SK-N-SH (cell line): ENCODE results near the gene PCDHGB1. TPM values are rescaled to one million over a fixed set of nuclear protein-coding genes. Genes with fewer than 3 reads are reported as not detected.

Experiments
- CTCF ChIA-PET: fragments of 300-600, 350-600 bp; formaldehyde crosslinking; extraction: SDS; loops from one replicate; lab custom pipeline; 2021; lab: Yijun Ruan, JAX
- POLR2A ChIA-PET: fragments of 350-600 bp; sonication (Branson Sonifier 250); formaldehyde crosslinking; extraction: SDS; loops from one replicate; lab custom pipeline; 2020; ENCODE audit warnings: antibody characterized with exemption, inconsistent platforms; lab: Yijun Ruan, JAX
- DNase-seq: peaks from one replicate; pipeline ENCODE4 v3.0.0; 2012
- H2AFZ ChIP-seq: fragments of 200-600 bp; sonication (generic); 2 replicates; pipeline ENCODE4 v1.8.1; 2016; ENCODE audit warnings: antibody characterized with exemption, mild to moderate bottlenecking, low read depth
- H3F3A ChIP-seq: fragments of 200-600 bp; sonication (generic); replicated peaks from 2 replicates; pipeline ENCODE3; 2016; ENCODE audit warnings: antibody characterized with exemption, mild to moderate bottlenecking; ENCODE audit not compliant: insufficient read depth
- H3K27ac ChIP-seq, 2 experiments: fragments of 200-500 bp in 1 of 2; fragments of 200-600 bp in 1 of 2; sonication (Bioruptor generic) in 1 of 2; sonication (generic), shearing (Covaris generic) in 1 of 2; 2 replicates each; pipeline versions ENCODE4 v1.5.1 to v1.6.1; 2014 to 2016; ENCODE audit warnings: low read depth in 2 of 2, inconsistent platforms in 1 of 2, low read length in 1 of 2, mild to moderate bottlenecking in 1 of 2, mixed read lengths in 1 of 2
- H3K27me3 ChIP-seq: fragments of 200-600 bp; sonication (generic), shearing (Covaris generic); 2 replicates; pipeline ENCODE4 v1.6.1; 2016; ENCODE audit warnings: mixed run types; ENCODE audit not compliant: insufficient read depth
- H3K36me3 ChIP-seq, 2 experiments: fragments of 200-500 bp in 1 of 2; fragments of 200-600 bp in 1 of 2; sonication (Bioruptor generic) in 1 of 2; sonication (generic) in 1 of 2; replicated peaks in 1 of 2; 2 replicates each; pipeline versions ENCODE3 to v1.5.1; 2014 to 2016; ENCODE audit warnings: low read length in 1 of 2, mild to moderate bottlenecking in 1 of 2; ENCODE audit not compliant: insufficient read depth in 2 of 2, control insufficient read depth in 1 of 2
- H3K4me1 ChIP-seq, 2 experiments: fragments of 200-500 bp in 1 of 2; fragments of 200-600 bp in 1 of 2; sonication (Bioruptor generic) in 1 of 2; sonication (generic), shearing (Covaris generic) in 1 of 2; 2 replicates each; pipeline versions ENCODE4 v1.5.1 to v1.6.1; 2014 to 2016; ENCODE audit warnings: low read depth in 1 of 2, low read length in 1 of 2, mixed run types in 1 of 2; ENCODE audit not compliant: insufficient read depth in 2 of 2, control insufficient read depth in 1 of 2
- H3K4me2 ChIP-seq: fragments of 200-600 bp; sonication (generic), shearing (Covaris generic); 2 replicates; pipeline ENCODE4 v1.6.1; 2017; ENCODE audit warnings: mixed run types
- H3K4me3 ChIP-seq, 2 experiments: fragments of 200-500 bp in 1 of 2; fragments of 200-600 bp in 1 of 2; sonication (Bioruptor generic) in 1 of 2; sonication (generic), shearing (Covaris generic) in 1 of 2; 2 replicates each; pipeline versions ENCODE4 v1.5.1 to v1.8.1; 2014 to 2016; ENCODE audit warnings: low read depth in 2 of 2, inconsistent platforms in 1 of 2, low read length in 1 of 2, mild to moderate bottlenecking in 1 of 2, mixed read lengths in 1 of 2, moderate library complexity in 1 of 2
- H3K79me2 ChIP-seq: fragments of 200-600 bp; sonication (generic); 2 replicates; pipeline ENCODE4 v1.8.1; 2017; ENCODE audit warnings: mild to moderate bottlenecking; ENCODE audit not compliant: insufficient read depth
- H3K9ac ChIP-seq: fragments of 200-600 bp; sonication (generic); 2 replicates; pipeline ENCODE4 v1.6.1; 2017; ENCODE audit warnings: mixed run types
- H3K9me2 ChIP-seq: fragments of 200-600 bp; sonication (generic); 2 replicates; pipeline ENCODE4 v1.6.1; 2017; ENCODE audit warnings: mixed run types
- H3K9me3 ChIP-seq: fragments of 200-600 bp; sonication (generic); 2 replicates; pipeline ENCODE4 v1.6.1; 2017; ENCODE audit warnings: mixed run types, mild to moderate bottlenecking, moderate library complexity
- H4K20me1 ChIP-seq: fragments of 200-600 bp; sonication (generic); 2 replicates; pipeline ENCODE4 v1.6.1; 2017; ENCODE audit warnings: mild to moderate bottlenecking, mixed run types; ENCODE audit not compliant: insufficient read depth
- CTCF ChIP-seq: fragments of 200-600 bp; sonication (generic); IDR thresholded peaks from 2 replicates; pipeline ENCODE4 v1.6.1; 2017; ENCODE audit warnings: antibody characterized with exemption, mild to moderate bottlenecking, moderate library complexity
- EP300 ChIP-seq, 2 experiments: IDR thresholded peaks; 2 replicates each; pipeline versions ENCODE4 v1.4.0 to v1.6.1; 2012; ENCODE audit warnings: borderline replicate concordance in 1 of 2, low read depth in 1 of 2, low read length in 1 of 2
- FOXM1 ChIP-seq: IDR thresholded peaks from 2 replicates; pipeline ENCODE4 v1.4.0; 2012; ENCODE audit warnings: low read depth, mild to moderate bottlenecking
- IRF3 ChIP-seq: fragments of 150-350 bp; IDR thresholded peaks from 2 replicates; pipeline ENCODE4 v1.6.1; 2016; ENCODE audit warnings: mild to moderate bottlenecking, low read depth, low read length
- JUND ChIP-seq: IDR thresholded peaks from 2 replicates; pipeline ENCODE4 v1.4.0; 2012
- NFIC ChIP-seq: IDR thresholded peaks from 2 replicates; pipeline ENCODE4 v1.4.0; 2012; ENCODE audit warnings: borderline replicate concordance
- NRF1 ChIP-seq: IDR thresholded peaks from 2 replicates; pipeline ENCODE4 v1.6.1; 2012; ENCODE audit warnings: low read depth, mild to moderate bottlenecking, low read length
- PBX3 ChIP-seq: IDR thresholded peaks from 2 replicates; pipeline ENCODE4; 2012
- RAD21 ChIP-seq: IDR thresholded peaks from 2 replicates; pipeline ENCODE4 v1.6.1; 2012; ENCODE audit warnings: mild to moderate bottlenecking, low read length
- WGBS: methylation state at CpG from one replicate; pipeline ENCODE4 v1.1.6; 2017; ENCODE audit warnings: low lambda C conversion rate; 5-methylcytosine and 5-hydroxymethylcytosine counted together
- polyA plus RNA-seq, 3 experiments: library from polyadenylated mRNA; depleted of rRNA; stranded (reverse); fragments of >200 nt; gene quantifications; 2 replicates each; pipeline ENCODE4 v1.2.3, GENCODE V29; 2012
- TF ChIP-seq, protein P1 (sequence below): IDR thresholded peaks from 2 replicates; pipeline ENCODE4 v1.4.0; 2012; ENCODE audit warnings: low read depth, borderline replicate concordance
- TF ChIP-seq, protein P2 (sequence below): fragments of 150-350 bp; IDR thresholded peaks from 2 replicates; pipeline ENCODE4 v1.6.1; 2017; ENCODE audit warnings: antibody characterized with exemption, low read length, low read depth, borderline replicate concordance

The PCDHGB1 gene
- 0.63 and 0.77 TPM in 2 replicates for polyA plus RNA-seq (2012; rRNA removed)
- polyA plus RNA-seq (2012; cell fraction: cytosol; rRNA removed): 0.42 and 0.54 TPM in 2 replicates
- polyA plus RNA-seq (2012; cell fraction: nucleus; rRNA removed): 0.61 and 0.93 TPM in 2 replicates

GRCh38 chr5:141349917-141350619 is at the start of gene PCDHGB1:
Gene PCDHGB1, plus strand, starts transcription at chr5:141350099. Its CDS starts 162 bp downstream, at chr5:141350261.
- CTCF ChIA-PET: interaction anchor here (0.5 to 2.7 kb wide), 9 partner anchors 14 to 217 kb away, joined by 3 to 13 read pairs (median 3); partner anchors contain the start of genes PCDHB9 and PCDHGB7
- no peaks in the 10 kb centered on the region for H3K36me3 ChIP-seq
- no peak within 1 kb of the TSS for H3K27ac ChIP-seq
- peak within 1 kb of the TSS in 1 of 2 experiments; percentile 6; a peak in 1 of 4 replicates for H3K4me3 ChIP-seq
- H3K79me2 ChIP-seq: no peaks in the 10 kb centered on the region
- no peak within 1 kb of the TSS for H3K9ac ChIP-seq
- DNase-seq: peak; percentile 63
- no peak within 1 kb of the TSS for H3K4me2 ChIP-seq
- POLR2A ChIA-PET: no interaction called here
- H3K27me3 ChIP-seq: no peaks in the 10 kb centered on the region
- WGBS: 60% methylated on average over 29 of the region's 29 CpGs
- 0 out of 2 replicates have a peak within 1 kb of the TSS, but pooled peaks have one; percentile 32 for H2AFZ ChIP-seq
- H4K20me1 ChIP-seq: no peaks in the 10 kb centered on the region
- no peaks in the 10 kb centered on the region; the same call in 1 of the 2 replicates for H3K9me3 ChIP-seq
- peak; percentile 44 for TF ChIP-seq RAD21
- no peak for TF ChIP-seq JUND
- TF ChIP-seq IRF3: no peak
- TF ChIP-seq CTCF: peak; percentile 39
- TF ChIP-seq, all 33 proteins: peak for 2
- Histone ChIP-seq H3F3A (no peaks in the 10 kb centered on the region), H3K9me2 (no peaks in the 10 kb centered on the region), H3K4me1 (no peaks in the 10 kb centered on the region)

DNA sequence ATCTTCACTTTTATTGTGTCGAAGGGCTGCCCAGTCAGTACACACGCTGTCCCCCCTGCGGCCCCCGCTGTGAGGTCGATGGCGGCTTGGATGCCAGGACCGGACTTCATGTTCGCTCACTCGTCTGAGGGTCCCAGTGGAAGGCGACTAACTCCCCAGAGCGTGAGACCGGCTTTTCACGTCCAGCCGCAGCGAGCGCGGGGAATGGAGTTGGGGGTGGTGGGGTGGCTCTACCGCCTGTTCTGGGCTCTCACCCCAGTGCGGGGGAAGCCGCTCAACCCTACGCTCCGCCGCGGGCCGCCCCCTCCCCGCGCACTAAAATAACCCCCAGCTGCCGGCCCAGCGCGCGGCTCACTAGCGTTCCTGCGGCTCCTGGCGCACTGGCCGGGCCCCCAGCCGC is 46.1 kb upstream of the PCDHGB1 start, which contains the start of gene SLC25A2:
Gene SLC25A2, minus strand, starts transcription at position 294 of the 400 bp plus-strand sequence. Its CDS starts 184 bp downstream, at position 110.
- no peaks in the 10 kb centered on the region for H3K9me2 ChIP-seq
- H3K27ac ChIP-seq: no peak within 1 kb of the TSS
- H3K36me3 ChIP-seq: peaks cover 0 to 4% of the 10 kb centered on the region in 2 experiments
- H3F3A ChIP-seq: no peaks in the 10 kb centered on the region
- H4K20me1 ChIP-seq: no peaks in the 10 kb centered on the region
- DNase-seq: no peak
- H3K9me3 ChIP-seq: no peaks in the 10 kb centered on the region; the same call in 1 of the 2 replicates
- TF ChIP-seq, protein P1, sequence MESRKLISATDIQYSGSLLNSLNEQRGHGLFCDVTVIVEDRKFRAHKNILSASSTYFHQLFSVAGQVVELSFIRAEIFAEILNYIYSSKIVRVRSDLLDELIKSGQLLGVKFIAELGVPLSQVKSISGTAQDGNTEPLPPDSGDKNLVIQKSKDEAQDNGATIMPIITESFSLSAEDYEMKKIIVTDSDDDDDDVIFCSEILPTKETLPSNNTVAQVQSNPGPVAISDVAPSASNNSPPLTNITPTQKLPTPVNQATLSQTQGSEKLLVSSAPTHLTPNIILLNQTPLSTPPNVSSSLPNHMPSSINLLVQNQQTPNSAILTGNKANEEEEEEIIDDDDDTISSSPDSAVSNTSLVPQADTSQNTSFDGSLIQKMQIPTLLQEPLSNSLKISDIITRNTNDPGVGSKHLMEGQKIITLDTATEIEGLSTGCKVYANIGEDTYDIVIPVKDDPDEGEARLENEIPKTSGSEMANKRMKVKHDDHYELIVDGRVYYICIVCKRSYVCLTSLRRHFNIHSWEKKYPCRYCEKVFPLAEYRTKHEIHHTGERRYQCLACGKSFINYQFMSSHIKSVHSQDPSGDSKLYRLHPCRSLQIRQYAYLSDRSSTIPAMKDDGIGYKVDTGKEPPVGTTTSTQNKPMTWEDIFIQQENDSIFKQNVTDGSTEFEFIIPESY: no peak
- TF ChIP-seq JUND (no peak), NRF1 (no peak), NFIC (no peak), PBX3 (no peak), RAD21 (no peak), IRF3 (no peak), FOXM1 (no peak), EP300 (IDR thresholded peaks at IDR 0.05; ENCODE audit: borderline replicate concordance in 1 of 2, low read depth in 1 of 2, low read length in 1 of 2) (no peak)
- TF ChIP-seq, protein P2, sequence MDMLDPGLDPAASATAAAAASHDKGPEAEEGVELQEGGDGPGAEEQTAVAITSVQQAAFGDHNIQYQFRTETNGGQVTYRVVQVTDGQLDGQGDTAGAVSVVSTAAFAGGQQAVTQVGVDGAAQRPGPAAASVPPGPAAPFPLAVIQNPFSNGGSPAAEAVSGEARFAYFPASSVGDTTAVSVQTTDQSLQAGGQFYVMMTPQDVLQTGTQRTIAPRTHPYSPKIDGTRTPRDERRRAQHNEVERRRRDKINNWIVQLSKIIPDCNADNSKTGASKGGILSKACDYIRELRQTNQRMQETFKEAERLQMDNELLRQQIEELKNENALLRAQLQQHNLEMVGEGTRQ: no peak
- H3K4me3 ChIP-seq: no peak within 1 kb of the TSS; a peak in 1 of 4 replicates
- WGBS: 92% methylated on average over 29 of the region's 36 CpGs
- CTCF ChIA-PET: no interaction called here
- H3K9ac ChIP-seq: no peak within 1 kb of the TSS
- POLR2A ChIA-PET: no interaction called here
- peaks cover 28% of the 10 kb centered on the region; the same call in 1 of the 2 replicates for H3K79me2 ChIP-seq
- H3K4me1 ChIP-seq: no peaks in the 10 kb centered on the region
- H3K4me2 ChIP-seq: no peak within 1 kb of the TSS
- no peaks in the 10 kb centered on the region for H3K27me3 ChIP-seq
- no peak within 1 kb of the TSS for H2AFZ ChIP-seq
